ENCODE measurements around the gene NUB1.

- TF ChIP-seq GATA2 (IDR thresholded peaks at IDR 0.05; ENCODE audit: low read depth, low read length) (no peak), GATA3 (IDR thresholded peaks at IDR 0.05; ENCODE audit: low read depth, low read length) (no peak)
Observed at GRCh38 chr7:151416112-151416940, 74.7 kb downstream of the NUB1 start.
